Glutamatergic neuron (in vitro differentiated cells): ENCODE measurements around the gene SULT2B1. TPM values are rescaled to one million over a fixed set of nuclear protein-coding genes. Genes with fewer than 3 reads are reported as not detected.
"Not testable (repeated sequence)": the region's sequence is repeated elsewhere in the genome, so short reads cannot be mapped to it uniquely, and the experiment has no call there.

ENCODE experiments used
- DNase-seq: peaks from one replicate; pipeline ENCODE4 v3.0.0; 2022
- H3K27ac Mint-ChIP-seq: one replicate; pipeline ENCODE4 v1.8.0; 2020; ENCODE audit warnings: mild to moderate bottlenecking, mixed read lengths, inconsistent platforms; ENCODE audit not compliant: unreplicated experiment
- H3K27me3 Mint-ChIP-seq: one replicate; pipeline ENCODE4 v1.8.0; 2020; ENCODE audit warnings: mild to moderate bottlenecking, moderate library complexity, mixed read lengths, inconsistent platforms; ENCODE audit not compliant: unreplicated experiment
- H3K36me3 Mint-ChIP-seq: one replicate; pipeline ENCODE4 v1.8.0; 2020; ENCODE audit warnings: mild to moderate bottlenecking, mixed read lengths, inconsistent platforms; ENCODE audit not compliant: unreplicated experiment
- H3K4me1 Mint-ChIP-seq: one replicate; pipeline ENCODE4 v1.8.0; 2020; ENCODE audit warnings: mild to moderate bottlenecking, low read depth, mixed read lengths, inconsistent platforms; ENCODE audit not compliant: unreplicated experiment
- H3K4me3 Mint-ChIP-seq: one replicate; pipeline ENCODE4 v1.8.0; 2020; ENCODE audit warnings: mild to moderate bottlenecking, mixed read lengths, inconsistent platforms; ENCODE audit not compliant: unreplicated experiment
- H3K9me3 Mint-ChIP-seq: one replicate; pipeline ENCODE4 v1.8.0; 2020; ENCODE audit warnings: mild to moderate bottlenecking, moderate library complexity, mixed read lengths, inconsistent platforms; ENCODE audit not compliant: unreplicated experiment
- total RNA-seq: library from RNA; stranded (reverse); fragmentation: NEBNext Ultra II Directional; extraction: Animal tissue kit (Norgen Biotek cat#: 25700); gene quantifications from one replicate; pipeline ENCODE4 v1.2.1, GENCODE V29; 2021; ENCODE audit not compliant: unreplicated experiment
- TF ChIP-seq, protein P1 (sequence below): fragments of 200-600 bp; sonication (generic); IDR thresholded peaks from one replicate; pipeline ENCODE4 v1.5.0; 2021; ENCODE audit not compliant: partially characterized antibody, unreplicated experiment

The SULT2B1 gene
- total RNA-seq, 1 donor from 2014 or later, result not detected

DNA sequence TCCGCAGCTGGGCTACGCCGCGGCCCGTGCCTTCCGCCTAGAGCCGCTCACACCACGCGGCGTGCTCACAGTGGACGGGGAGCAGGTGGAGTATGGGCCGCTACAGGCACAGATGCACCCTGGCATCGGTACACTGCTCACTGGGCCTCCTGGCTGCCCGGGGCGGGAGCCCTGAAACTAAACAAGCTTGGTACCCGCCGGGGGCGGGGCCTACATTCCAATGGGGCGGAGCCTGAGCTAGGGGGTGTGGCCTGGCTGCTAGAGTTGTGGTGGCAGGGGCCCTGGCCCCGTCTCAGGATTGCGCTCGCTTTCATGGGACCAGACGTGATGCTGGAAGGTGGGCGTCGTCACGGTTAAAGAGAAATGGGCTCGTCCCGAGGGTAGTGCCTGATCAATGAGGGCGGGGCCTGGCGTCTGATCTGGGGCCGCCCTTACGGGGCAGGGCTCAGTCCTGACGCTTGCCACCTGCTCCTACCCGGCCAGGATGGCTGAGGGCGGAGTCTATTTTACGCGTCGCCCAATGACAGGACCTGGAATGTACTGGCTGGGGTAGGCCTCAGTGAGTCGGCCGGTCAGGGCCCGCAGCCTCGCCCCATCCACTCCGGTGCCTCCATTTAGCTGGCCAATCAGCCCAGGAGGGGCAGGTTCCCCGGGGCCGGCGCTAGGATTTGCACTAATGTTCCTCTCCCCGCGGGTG lies 77.8 kb downstream of the SULT2B1 start:
- Mint-ChIP-seq H3K27me3 (peaks cover 3% of the 10 kb centered on the region), H3K9me3 (peaks cover 9% of the 10 kb centered on the region), H3K27ac (peak overlapping the region; percentile 94), H3K4me1 (peaks cover 14% of the 10 kb centered on the region), H3K36me3 (no peaks in the 10 kb centered on the region), H3K4me3 (peak overlapping the region; percentile 89)
- TF ChIP-seq, protein P1, sequence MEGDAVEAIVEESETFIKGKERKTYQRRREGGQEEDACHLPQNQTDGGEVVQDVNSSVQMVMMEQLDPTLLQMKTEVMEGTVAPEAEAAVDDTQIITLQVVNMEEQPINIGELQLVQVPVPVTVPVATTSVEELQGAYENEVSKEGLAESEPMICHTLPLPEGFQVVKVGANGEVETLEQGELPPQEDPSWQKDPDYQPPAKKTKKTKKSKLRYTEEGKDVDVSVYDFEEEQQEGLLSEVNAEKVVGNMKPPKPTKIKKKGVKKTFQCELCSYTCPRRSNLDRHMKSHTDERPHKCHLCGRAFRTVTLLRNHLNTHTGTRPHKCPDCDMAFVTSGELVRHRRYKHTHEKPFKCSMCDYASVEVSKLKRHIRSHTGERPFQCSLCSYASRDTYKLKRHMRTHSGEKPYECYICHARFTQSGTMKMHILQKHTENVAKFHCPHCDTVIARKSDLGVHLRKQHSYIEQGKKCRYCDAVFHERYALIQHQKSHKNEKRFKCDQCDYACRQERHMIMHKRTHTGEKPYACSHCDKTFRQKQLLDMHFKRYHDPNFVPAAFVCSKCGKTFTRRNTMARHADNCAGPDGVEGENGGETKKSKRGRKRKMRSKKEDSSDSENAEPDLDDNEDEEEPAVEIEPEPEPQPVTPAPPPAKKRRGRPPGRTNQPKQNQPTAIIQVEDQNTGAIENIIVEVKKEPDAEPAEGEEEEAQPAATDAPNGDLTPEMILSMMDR, result no peak
- peak; percentile 87 for DNase-seq

DNA sequence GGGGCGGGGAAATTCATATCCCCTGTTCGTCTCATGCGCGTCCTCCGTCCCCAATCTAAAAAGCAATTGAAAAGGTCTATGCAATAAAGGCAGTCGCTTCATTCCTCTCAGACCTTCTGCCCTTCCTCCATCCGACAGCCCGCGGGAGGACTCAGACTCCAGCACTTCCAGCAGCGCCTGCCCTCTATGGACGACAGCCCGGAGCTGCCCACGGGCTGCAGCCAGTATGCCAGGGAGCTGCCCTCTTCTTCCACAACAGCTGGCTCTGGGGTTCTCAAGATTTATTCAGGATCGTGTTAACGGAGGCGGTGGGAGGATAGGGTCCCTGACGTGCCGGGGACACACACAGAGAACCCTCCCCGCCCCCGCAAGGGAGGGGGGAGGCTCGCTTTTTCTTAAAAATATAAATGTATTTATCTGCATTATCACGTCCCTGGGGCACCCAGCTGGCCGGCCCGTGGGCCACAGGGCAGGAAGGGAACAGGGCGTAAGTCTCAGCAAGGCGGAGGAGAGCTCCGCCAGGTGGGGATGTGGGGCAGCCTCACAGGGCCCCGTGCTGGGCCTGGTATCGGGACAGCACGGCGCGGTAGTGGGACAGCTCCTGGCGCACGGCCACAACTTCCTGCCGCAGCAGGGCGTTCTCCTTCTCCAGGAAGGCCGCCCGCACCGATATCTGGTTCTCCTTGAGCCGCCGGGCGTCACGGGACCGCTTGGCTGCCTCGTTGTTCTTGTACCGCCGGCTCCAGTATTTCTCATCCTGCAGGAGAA lies 78.5 kb downstream of the SULT2B1 start:
- H3K27ac Mint-ChIP-seq, result peak overlapping the region; percentile 94
- peaks cover 4% of the 10 kb centered on the region for H3K9me3 Mint-ChIP-seq
- H3K36me3 Mint-ChIP-seq, result no peaks in the 10 kb centered on the region
- TF ChIP-seq, protein P1, result no peak
- peak; percentile 59 for DNase-seq
- H3K4me1 Mint-ChIP-seq, result peaks cover 11% of the 10 kb centered on the region
- H3K4me3 Mint-ChIP-seq, result peak overlapping the region; percentile 89
- H3K27me3 Mint-ChIP-seq, result peaks cover 3% of the 10 kb centered on the region

DNA sequence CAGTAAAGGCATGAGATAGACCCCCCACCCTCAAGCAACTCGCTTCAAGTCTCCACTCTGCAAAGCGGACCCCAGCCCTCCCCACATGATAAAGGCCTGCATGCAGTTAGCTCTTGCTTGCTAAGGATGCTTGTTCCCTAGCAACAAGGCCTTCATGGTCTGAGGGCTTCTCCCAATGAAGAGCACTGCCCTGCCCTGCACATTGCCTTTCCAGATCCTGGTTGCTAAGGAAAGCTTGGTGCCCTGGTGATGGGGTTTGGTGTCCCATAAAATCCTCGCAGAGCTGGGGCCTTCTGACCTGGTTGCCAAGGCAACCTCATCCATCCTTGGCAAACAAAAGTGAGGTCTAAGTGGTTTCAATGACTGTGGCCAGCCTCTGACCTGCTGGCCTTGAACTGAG lies 79.3 kb downstream of the SULT2B1 start:
- DNase-seq, result no peak
- TF ChIP-seq, protein P1, result no peak
- H3K9me3 Mint-ChIP-seq, result peaks cover 4% of the 10 kb centered on the region
- H3K4me3 Mint-ChIP-seq, result peak overlapping the region; percentile 49
- no peak overlapping the region for H3K27ac Mint-ChIP-seq
- no peaks in the 10 kb centered on the region for H3K36me3 Mint-ChIP-seq
- peaks cover 12% of the 10 kb centered on the region for H3K4me1 Mint-ChIP-seq
- H3K27me3 Mint-ChIP-seq, result peaks cover 3% of the 10 kb centered on the region

DNA sequence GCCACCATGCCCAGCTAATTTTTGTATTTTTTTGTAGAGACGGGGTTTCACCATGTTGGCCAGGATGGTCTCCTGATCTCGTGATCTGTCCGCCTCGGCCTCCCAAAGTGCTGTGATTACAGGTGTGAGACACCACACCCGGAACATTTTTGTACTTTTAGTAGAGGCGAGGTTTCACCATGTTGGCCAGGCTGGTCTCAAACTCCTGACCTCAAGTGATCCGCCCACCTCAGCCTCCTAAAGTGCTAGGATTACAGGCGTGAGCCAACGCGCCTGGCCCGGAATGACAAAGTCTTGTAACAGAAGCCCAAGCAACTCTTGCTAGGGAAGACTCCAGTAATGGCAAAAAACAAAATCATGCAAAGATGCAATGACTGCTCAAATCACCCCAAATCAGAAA lies 80.3 kb downstream of the SULT2B1 start:
- not testable (repeated sequence) for H3K36me3 Mint-ChIP-seq
- H3K4me3 Mint-ChIP-seq, result peak overlapping the region; percentile 25
- H3K4me1 Mint-ChIP-seq, result peaks cover 11% of the 10 kb centered on the region

DNA sequence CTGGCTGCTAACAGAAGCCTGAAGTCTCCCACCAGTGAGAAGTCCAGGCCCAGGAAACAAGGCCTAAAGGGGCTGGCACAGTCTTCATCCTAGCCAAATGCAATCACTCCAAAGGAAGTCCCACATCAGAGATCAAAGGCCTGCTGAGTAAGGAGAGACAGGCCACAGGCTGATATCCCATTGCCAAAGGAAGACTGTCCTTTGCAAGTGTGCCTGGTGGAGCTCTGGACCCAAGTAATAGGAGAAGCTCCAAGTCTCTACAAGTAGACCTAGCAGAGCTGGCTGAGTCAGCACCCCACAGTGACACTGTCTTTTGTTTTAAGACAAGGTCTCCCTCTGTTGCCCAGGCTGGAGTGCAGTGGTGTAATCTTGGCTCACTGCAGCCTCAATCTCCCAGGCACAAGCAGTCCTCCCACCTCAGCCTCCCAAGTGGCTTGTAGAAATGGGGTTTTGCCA lies 80.7 kb downstream of the SULT2B1 start:
- DNase-seq, result no peak
- no peaks in the 10 kb centered on the region for H3K36me3 Mint-ChIP-seq
- TF ChIP-seq, protein P1, result no peak
- peaks cover 4% of the 10 kb centered on the region for H3K9me3 Mint-ChIP-seq
- peak overlapping the region; percentile 25 for H3K4me3 Mint-ChIP-seq
- H3K4me1 Mint-ChIP-seq, result peaks cover 11% of the 10 kb centered on the region
- H3K27ac Mint-ChIP-seq, result peak overlapping the region; percentile 20
- H3K27me3 Mint-ChIP-seq, result peaks cover 5% of the 10 kb centered on the region

More for the DNA sequence above, 80.3 kb downstream of the SULT2B1 start:
- not testable (repeated sequence) for H3K9me3 Mint-ChIP-seq, H3K27me3 Mint-ChIP-seq, DNase-seq
- H3K27ac Mint-ChIP-seq, result peak overlapping the region; percentile 20
